Esophagus muscularis mucosa (tissue), 4 donors: ENCODE measurements around the gene MORC3. TPM values are rescaled to one million over a fixed set of nuclear protein-coding genes. Genes with fewer than 3 reads are reported as not detected.
"Not testable (repeated sequence)": the region's sequence is repeated elsewhere in the genome, so short reads cannot be mapped to it uniquely, and the experiment has no call there.

Source experiments
- DNase-seq: peaks from one replicate; pipeline ENCODE4 v3.0.0-alpha.2; 2017; ENCODE audit errors: extremely low spot score
- H3K27ac ChIP-seq, 4 donors: fragments of 200-600 bp; sonication (generic); replicated peaks in 1 of 4; 1 replicate in 3 of 4; 2 replicates in 1 of 4; pipeline ENCODE4 v1.5.1; 2016 to 2019; ENCODE audit warnings: mild to moderate bottlenecking in 1 of 4
- H3K27me3 ChIP-seq, 4 donors: fragments of 200-600 bp; sonication (generic); one replicate each; pipeline versions ENCODE4 v1.5.1 to v1.6.0; 2016 to 2019
- H3K36me3 ChIP-seq, 4 donors: fragments of 200-600 bp; sonication (generic); one replicate each; pipeline ENCODE4 v1.5.1; 2016 to 2019
- H3K4me1 ChIP-seq, 4 donors: fragments of 200-600 bp; sonication (generic); one replicate each; pipeline ENCODE4 v1.5.1; 2016 to 2019
- H3K4me3 ChIP-seq, 4 donors: fragments of 200-600 bp; sonication (generic); 1 replicate in 2 of 4; 2 replicates in 2 of 4; pipeline ENCODE4 v1.5.1; 2016 to 2019; ENCODE audit warnings: mild to moderate bottlenecking in 4 of 4, moderate library complexity in 1 of 4
- H3K9me3 ChIP-seq, 4 donors: fragments of 200-600 bp; sonication (generic); 1 replicate in 3 of 4; 2 replicates in 1 of 4; pipeline ENCODE4 v1.5.1; 2016 to 2019
- EP300 ChIP-seq: sonication (generic); formaldehyde crosslinking; IDR thresholded peaks from one replicate; pipeline ENCODE4 v1.6.1; 2017; ENCODE audit warnings: antibody characterized with exemption
- POLR2A ChIP-seq: fragments of 450-650 bp; IDR thresholded peaks from one replicate; pipeline ENCODE4 v1.6.1; 2017; ENCODE audit warnings: antibody characterized with exemption, moderate library complexity, mild to moderate bottlenecking, low read depth
- POLR2AphosphoS5 ChIP-seq, 2 donors: sonication (generic); formaldehyde crosslinking; IDR thresholded peaks; one replicate each; pipeline ENCODE4 v1.6.1; 2017; ENCODE audit warnings: antibody characterized with exemption in 2 of 2
- WGBS: methylation state at CpG from one replicate; pipeline ENCODE4 v1.1.5; 2018; 5-methylcytosine and 5-hydroxymethylcytosine counted together
- intact Hi-C: fragments of 100-400 bp; cut with DNase I; formaldehyde crosslinking; loops from one replicate; pipeline ENCODE4 v1.15.1; 2023
- total RNA-seq, 4 donors: library from RNA; depleted of rRNA; stranded (reverse); fragments of >200 nt; gene quantifications; one replicate each; pipeline versions ENCODE4 v1.1.0 to v1.2.1, GENCODE V29; 2016
- TF ChIP-seq, protein P1 (sequence below), 3 experiments: fragments of 200-600 bp in 2 of 3; fragments of 450-650 bp in 1 of 3; sonication (generic) in 2 of 3; IDR thresholded peaks; one replicate each; pipeline ENCODE4 v1.5.1; 2017 to 2019; ENCODE audit warnings: antibody characterized with exemption in 3 of 3, mild to moderate bottlenecking in 2 of 3, moderate library complexity in 1 of 3

The MORC3 gene, protein sequence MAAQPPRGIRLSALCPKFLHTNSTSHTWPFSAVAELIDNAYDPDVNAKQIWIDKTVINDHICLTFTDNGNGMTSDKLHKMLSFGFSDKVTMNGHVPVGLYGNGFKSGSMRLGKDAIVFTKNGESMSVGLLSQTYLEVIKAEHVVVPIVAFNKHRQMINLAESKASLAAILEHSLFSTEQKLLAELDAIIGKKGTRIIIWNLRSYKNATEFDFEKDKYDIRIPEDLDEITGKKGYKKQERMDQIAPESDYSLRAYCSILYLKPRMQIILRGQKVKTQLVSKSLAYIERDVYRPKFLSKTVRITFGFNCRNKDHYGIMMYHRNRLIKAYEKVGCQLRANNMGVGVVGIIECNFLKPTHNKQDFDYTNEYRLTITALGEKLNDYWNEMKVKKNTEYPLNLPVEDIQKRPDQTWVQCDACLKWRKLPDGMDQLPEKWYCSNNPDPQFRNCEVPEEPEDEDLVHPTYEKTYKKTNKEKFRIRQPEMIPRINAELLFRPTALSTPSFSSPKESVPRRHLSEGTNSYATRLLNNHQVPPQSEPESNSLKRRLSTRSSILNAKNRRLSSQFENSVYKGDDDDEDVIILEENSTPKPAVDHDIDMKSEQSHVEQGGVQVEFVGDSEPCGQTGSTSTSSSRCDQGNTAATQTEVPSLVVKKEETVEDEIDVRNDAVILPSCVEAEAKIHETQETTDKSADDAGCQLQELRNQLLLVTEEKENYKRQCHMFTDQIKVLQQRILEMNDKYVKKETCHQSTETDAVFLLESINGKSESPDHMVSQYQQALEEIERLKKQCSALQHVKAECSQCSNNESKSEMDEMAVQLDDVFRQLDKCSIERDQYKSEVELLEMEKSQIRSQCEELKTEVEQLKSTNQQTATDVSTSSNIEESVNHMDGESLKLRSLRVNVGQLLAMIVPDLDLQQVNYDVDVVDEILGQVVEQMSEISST
- 10 to 100 TPM; 32.0 to 41.9 (median 39.2) TPM for total RNA-seq

DNA sequence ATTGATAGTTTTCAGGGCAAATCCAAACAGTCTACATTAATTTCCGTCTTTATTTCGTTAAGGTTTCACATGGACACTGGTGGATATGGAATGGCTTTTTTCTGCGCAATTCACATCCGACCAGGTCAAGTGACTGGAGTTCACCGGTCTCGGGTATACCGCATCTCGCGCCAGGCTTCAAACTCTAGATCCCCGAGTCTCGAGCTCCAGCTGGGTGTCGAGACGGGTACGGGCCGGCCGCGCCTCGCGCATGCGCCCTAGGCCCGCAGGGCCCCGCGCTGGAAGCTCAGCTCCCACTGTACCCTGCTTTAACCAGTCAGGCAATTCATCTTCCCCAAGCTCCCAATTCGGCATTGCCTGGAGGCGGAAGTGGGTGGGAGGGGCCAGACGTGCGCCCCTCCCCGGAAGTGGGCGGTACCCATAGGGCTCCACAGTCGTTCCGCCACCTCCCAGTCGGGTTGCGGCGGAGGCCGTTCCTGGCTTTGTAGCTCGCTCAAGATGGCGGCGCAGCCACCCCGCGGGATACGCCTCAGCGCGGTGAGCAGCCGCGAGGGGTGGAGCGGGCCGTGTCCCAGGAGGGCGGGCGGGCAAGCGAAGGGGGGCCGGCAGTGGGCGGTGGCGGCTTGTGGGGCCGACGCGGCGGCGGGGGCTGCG is at the start of gene MORC3:
Gene MORC3, plus strand, starts transcription at position 431 of the 654 bp plus-strand sequence. Its CDS starts 68 bp downstream, at position 499.
- under 1% methylated on average over 24 of the region's 59 CpGs for WGBS
- Histone ChIP-seq H3K4me1 (peaks cover 35 to 47% (median 44%) of the 10 kb centered on the region in 4 donors), H3K36me3 (peaks cover 0 to 10% (median 4%) of the 10 kb centered on the region in 4 donors), H3K9me3 (no peaks in the 10 kb centered on the region), H3K27ac (peak within 1 kb of the TSS; percentile 94 to 99 (median 98)), H3K27me3 (no peaks in the 10 kb centered on the region), H3K4me3 (peak within 1 kb of the TSS; percentile 85 to 96 (median 89))
- DNase-seq = peak; percentile 99
- intact Hi-C loops = loop anchor here (5.0 to 10.0 kb wide), 4 partner anchors 58 to 1435 kb away; partner anchors contain the start of genes CBR3 and DOP1B
- TF ChIP-seq, protein P1, sequence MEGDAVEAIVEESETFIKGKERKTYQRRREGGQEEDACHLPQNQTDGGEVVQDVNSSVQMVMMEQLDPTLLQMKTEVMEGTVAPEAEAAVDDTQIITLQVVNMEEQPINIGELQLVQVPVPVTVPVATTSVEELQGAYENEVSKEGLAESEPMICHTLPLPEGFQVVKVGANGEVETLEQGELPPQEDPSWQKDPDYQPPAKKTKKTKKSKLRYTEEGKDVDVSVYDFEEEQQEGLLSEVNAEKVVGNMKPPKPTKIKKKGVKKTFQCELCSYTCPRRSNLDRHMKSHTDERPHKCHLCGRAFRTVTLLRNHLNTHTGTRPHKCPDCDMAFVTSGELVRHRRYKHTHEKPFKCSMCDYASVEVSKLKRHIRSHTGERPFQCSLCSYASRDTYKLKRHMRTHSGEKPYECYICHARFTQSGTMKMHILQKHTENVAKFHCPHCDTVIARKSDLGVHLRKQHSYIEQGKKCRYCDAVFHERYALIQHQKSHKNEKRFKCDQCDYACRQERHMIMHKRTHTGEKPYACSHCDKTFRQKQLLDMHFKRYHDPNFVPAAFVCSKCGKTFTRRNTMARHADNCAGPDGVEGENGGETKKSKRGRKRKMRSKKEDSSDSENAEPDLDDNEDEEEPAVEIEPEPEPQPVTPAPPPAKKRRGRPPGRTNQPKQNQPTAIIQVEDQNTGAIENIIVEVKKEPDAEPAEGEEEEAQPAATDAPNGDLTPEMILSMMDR (IDR thresholded peaks at IDR 0.05) = peak in 2 of 3 experiments; percentile 7 to 10
- peak; percentile 74 for TF ChIP-seq POLR2A
- TF ChIP-seq EP300 = no peak
- TF ChIP-seq POLR2AphosphoS5 (IDR thresholded peaks at IDR 0.05) = peak; percentile 95 to 98

DNA sequence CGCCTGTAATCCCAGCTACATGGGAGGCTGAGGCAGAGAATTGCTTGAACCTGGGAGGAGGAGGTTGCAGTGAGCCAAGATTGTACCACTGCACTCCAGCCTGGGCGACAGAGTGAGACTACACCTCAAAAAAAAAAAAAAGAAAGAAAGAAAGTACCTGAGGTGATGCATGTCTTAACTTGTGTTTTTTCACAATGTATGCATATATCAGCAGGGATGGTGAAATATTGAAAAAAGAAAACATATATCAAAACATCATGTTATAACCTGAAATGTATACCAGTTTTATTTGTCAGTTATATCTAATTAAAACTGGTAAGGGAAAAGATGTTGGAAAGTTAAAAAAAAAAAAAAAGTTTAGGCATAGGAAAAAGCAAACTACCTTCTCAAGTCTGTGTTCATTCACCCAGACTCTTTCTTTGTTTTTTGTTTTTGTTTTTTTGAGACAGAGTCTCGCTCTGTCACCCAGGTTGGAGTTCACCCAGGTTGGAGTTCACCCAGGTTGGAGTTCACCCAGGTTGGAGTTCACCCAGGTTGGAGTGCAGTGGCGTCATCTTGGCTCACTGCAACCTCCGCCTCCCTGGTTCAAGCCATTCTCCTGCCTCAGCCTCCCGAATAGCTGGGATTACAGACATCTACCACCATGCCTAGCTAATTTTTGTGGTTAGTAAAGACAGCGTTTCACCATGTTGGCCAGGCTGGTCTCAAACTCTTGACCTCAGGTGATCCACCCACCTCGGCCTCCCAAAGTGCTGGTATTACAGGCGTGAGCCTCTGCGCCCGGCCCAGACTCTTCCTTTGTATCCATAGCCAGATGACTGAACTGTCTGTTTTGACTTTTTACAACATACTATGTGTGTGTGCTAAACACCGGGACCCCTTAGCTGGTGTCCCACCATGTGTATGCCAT is 49.0 kb upstream of the MORC3 start:
- H3K27ac ChIP-seq, intact Hi-C loops, H3K4me3 ChIP-seq, H3K4me1 ChIP-seq, H3K27me3 ChIP-seq, DNase-seq, H3K9me3 ChIP-seq: not testable (repeated sequence)
- 97% methylated on average over 12 of the region's 12 CpGs for WGBS
- peaks cover 0 to 50% (median 12%) of the 10 kb centered on the region in 4 donors for H3K36me3 ChIP-seq

DNA sequence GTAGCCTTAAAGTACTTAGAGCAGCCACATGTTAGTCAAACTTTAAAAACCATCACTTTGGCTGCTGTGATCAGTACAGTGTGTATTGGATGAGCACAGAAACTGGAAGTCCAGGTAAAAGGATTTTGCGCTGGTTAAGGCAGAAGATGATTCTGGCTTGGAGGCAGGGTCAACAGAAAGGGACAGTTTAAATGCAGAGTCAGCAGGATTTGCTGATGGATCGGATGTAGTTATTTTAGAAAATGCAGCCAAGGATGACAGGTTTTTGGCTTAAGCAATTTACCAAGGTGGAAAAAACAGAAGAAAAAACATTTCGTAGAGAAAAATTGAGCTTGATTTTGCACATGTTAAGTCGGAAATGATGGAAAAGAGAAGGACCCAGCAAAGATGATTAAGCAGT is 45.9 kb upstream of the MORC3 start:
- Histone ChIP-seq H3K36me3 (peaks cover 8 to 47% (median 34%) of the 10 kb centered on the region in 4 donors), H3K27ac (no peak overlapping the region), H3K27me3 (no peaks in the 10 kb centered on the region), H3K9me3 (no peaks in the 10 kb centered on the region), H3K4me1 (no peaks in the 10 kb centered on the region), H3K4me3 (no peak overlapping the region)
- intact Hi-C loops = no loop called here
- WGBS = 94% methylated on average over 4 of the region's 4 CpGs
- TF ChIP-seq EP300 = no peak
- no peak for TF ChIP-seq POLR2A
- DNase-seq = no peak

DNA sequence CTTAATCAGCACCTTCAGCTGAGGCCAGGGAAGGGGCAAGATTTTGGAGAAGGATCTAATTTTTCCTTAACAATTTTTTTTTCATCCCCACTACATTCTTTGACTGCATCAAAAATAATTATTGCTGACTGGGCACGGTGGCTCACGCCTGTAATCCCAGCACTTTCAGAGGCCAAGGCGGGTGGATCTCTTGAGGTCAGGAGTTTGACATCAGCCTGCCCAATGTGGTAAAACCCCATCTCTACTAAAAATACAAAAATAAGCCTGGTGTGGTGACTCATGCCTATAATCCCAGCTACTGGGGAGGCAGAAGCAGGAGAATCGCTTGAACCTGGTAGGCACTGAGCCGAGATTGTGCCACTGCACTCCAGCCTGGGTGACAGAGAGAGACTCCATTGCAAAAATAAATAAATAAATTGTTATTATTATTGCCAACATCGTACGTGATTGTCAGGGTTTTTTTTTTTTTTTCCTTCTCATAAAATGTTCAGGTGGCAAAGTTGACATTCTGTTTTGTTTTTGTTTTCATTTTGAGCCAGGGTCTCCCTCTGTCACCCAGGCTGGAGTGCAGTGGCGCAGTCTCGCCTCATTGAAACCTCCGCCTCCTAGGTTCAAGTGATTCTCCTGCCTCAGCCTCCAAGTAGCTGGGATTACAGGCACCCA is 37.3 kb upstream of the MORC3 start:
- Histone ChIP-seq H3K36me3 (peaks cover 11 to 71% (median 51%) of the 10 kb centered on the region in 4 donors), H3K4me3 (no peak overlapping the region), H3K27ac (no peak overlapping the region), H3K9me3 (no peaks in the 10 kb centered on the region), H3K4me1 (no peaks in the 10 kb centered on the region), H3K27me3 (no peaks in the 10 kb centered on the region)
- intact Hi-C loops = no loop called here
- no peak for DNase-seq
- TF ChIP-seq, protein P1 (IDR thresholded peaks at IDR 0.05) = no peak
- no peak for TF ChIP-seq EP300
- TF ChIP-seq POLR2AphosphoS5 (IDR thresholded peaks at IDR 0.05) = no peak
- TF ChIP-seq POLR2A = no peak
- 88% methylated on average over 10 of the region's 10 CpGs for WGBS

DNA sequence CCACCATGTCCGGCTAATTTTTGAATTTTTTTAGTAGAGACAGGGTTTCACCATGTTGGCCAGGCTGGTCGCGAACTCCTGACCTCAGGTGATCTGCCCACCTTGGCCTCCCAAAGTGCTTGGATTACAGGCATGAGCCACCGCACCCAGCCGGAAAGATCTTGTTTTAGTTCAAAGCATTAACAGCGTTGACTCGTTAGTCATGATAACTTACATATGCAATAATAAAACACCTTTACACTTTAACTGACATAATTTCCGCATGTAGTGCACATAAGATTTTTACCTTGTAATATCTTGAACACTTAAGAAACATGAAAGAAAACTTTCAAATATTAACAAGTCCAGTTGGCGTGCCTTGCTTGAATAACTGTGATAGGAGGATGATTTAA is 36.8 kb upstream of the MORC3 start:
- WGBS = 92% methylated on average over 9 of the region's 9 CpGs
- intact Hi-C loops, H3K4me1 ChIP-seq, H3K27me3 ChIP-seq, DNase-seq, H3K4me3 ChIP-seq, H3K9me3 ChIP-seq, H3K27ac ChIP-seq: not testable (repeated sequence)
- H3K36me3 ChIP-seq = peaks cover 8 to 71% (median 49%) of the 10 kb centered on the region in 4 donors
